Brain pericyte (primary cell): ENCODE measurements around the gene MSH5.
"Not testable (repeated sequence)": the region's sequence is repeated elsewhere in the genome, so short reads cannot be mapped to it uniquely, and the experiment has no call there.

ENCODE experiments used
- DNase-seq: peaks from one replicate; pipeline ENCODE4 v3.0.0-alpha.2; 2012; ENCODE audit warnings: low read depth, low spot score

MSH5 gene

GRCh38 chr6:31778999-31779885 is 39.4 kb downstream of the MSH5 start:
- no peak for DNase-seq

DNA sequence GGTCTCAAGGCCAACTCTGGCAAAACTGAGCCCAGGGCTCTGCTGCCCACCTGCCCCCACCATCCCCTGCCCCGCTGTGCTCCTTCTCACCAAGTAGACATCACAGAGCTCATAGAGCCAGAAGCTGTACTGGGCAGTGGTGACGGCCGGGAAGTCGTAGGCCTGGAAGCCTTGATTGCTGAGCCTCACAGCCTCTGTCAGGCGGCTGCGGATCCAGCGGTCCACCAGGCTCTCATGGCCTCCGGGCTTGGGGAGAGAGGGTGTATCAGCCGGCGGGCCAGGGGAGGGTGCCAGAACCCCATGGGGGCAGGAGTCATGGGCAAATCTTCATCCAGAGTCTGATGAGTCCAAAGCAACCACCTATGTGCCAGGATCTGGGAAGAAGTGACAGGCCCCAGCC is 40.1 kb downstream of the MSH5 start:
- no peak for DNase-seq

DNA sequence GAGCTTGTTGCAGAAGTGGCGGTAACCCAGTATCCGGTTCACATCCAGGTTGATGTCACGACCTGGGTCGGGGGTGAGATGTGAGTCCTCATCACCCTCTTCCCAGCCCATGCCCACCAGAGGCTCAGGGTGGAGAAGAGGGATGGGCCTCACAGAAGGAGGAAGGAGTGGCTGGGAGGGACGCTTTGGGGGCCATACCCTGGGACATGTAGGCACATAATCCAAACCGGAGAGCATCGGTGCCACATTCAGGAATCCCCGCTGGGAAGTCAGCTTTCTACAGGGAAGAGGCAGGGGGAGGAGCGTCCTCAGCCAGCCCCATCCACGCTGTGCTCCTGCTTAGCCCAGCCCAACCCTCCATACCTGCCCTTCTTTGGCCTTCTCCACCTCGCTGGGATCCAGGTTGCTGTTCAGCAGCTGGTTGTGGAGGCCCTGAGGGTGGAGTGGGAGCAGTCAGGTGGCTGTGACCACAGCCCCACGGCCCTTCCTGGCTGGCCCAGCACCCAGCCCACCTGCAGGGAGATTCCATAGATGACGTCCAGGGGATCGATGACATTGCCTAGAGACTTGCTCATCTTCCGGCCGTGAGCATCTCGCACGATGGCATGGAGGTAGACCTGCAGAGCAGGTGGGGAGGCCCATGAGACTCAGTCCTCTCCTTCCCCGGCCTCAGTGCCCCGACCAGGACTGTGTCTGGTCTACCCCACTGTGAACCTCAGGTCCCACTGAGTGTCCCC is 40.9 kb downstream of the MSH5 start:
- DNase-seq: no peak

GRCh38 chr6:31781244-31782125 is 41.7 kb downstream of the MSH5 start:
- DNase-seq: no peak

DNA sequence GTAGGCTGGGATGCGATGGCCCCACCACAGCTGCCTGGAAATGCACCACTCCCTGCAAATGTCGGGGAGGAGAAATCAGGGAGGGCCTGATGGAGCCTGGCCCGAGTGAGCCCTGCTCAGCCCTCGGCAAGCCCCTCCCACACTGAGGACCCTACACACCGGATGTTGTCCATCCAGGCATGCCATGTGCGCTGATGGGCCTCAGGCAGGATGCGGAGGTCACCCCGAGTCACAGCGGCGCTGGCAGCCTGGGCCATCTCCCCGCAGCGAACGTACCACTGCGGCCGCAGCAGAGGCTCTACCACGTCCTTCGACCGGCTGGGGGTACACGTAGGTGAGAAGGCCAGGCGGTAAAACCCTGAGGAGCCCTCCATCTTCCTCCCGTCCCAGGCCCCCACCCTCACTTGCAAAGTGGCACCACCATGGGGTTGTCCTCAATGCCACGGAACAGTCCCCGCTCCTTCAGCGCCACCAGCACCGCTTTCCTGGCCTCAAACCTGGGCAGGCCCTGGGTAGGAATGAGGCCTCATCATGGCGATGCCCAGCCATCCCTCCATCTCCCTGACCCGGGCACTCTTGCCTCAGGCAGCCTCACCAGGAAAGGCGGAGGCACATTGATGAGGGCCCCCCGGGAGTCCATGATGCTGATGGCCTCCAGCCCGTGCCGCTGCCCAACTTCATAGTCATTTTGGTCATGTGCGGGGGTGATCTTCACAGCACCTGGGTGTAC is 42.5 kb downstream of the MSH5 start:
- DNase-seq: no peak

GRCh38 chr6:31784098-31784925 is 44.5 kb downstream of the MSH5 start:
- DNase-seq: no peak

DNA sequence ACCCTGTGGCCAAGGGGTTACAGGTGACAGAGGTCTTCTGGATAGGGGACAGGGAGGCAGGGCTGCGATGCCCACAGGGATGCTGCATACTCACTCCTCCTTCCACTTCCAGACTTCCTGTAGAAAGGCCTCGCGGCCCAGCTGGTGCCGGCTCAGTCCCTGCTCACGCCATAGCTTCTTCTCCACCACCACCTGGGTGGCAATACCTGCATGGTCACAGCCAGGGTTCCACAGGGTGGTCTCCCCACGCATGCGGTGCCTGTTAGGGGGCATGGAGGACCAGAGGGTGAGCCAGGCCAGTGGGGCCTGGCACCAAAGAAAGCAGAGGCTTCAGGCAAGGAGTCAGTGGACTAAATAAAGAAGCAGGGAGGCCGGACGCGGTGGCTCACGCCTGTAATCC is 45.7 kb downstream of the MSH5 start:
- no peak for DNase-seq

DNA sequence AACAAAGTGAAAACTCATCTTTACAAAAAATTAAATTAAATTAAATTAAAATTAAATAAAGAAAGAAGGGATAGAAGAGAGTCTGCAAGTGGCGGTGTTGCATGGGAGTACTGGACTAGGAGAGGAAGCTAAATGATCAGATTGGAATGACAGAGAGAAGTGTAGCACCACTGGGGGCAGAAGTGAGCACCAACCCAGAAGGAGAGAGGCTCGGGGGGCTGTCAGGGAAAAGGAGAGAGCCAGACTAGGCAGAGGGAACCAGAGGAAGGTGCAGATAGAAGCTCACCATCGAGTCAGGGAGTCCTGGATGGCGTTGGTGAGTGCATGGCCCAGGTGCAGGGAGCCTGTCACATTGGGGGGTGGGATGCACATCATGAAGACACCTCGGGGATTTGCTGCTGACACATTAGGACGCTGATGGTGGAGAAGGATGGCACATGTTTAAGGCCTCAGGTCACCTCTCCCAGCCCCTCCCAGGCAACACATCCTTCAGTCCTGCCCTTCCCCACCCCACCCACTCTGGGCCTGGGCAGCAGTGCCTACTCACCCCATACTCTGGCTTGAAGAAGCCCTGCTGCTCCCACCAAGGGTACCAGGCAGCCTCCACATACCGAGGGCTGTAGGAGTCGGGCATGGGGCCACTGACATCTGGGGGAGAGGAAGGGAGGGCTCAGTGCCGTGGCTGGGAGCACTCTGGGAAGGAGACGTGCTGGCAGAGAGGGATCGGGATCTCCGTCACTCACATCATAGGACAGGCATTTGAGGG is 51.7 kb downstream of the MSH5 start:
- DNase-seq: no peak

GRCh38 chr6:31792090-31792374 is 52.2 kb downstream of the MSH5 start:
- DNase-seq: no peak

DNA sequence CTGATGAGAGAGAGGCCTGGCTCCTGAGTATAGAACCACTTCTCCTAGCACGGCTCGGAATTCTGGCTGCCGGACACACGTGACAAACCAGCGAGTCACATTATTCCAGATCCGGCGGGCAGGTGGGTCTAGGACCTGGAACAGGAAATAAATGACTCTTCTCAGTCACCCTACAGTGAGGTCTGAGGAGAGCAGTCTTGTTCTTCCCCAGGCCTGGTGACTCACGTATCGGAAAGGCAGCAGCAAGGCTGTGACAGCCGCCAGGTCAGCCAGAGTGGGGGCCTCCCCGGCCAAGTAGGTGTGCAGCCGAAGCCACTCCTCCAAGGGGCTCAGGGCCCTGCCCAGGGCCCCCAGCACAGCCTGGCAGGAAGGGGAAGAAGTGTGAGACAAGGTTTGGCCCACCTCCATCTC is 53.0 kb downstream of the MSH5 start:
- no peak for DNase-seq

GRCh38 chr6:31793927-31794245 is 54.1 kb downstream of the MSH5 start:
- not testable (repeated sequence) for DNase-seq

DNA sequence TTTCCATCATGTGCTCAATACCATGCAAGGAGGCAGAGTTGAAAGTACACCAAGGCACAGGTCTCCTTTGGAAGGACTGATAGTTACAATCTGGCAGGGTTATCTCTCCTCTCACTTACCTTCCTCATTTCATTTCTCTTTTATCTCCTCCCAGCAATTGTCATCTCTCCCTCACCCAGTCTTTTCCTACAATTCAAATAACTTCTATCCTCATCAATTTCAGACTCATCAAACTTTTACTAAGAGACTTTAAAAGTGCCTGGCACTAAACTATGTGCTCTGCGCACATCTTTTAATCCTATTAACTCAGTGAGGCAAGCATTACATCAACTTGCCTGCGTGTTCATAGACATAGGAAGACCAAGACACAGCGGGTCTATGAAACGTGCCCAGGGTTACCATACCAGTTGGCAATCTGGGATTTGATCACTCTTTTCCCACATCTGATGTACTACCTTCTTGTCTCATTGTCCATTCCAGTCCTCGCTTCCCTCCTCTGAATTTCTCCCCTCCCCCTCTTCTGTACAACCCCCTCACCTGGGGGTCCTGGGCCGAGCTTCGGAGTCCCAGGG is 54.6 kb downstream of the MSH5 start:
- DNase-seq: no peak

- no peak for DNase-seq
Measured at GRCh38 chr6:31794866-31795615, 55.2 kb downstream of the MSH5 start.

GRCh38 chr6:31795616-31796298 is 56.0 kb downstream of the MSH5 start, which contains the start of gene VARS1:
Gene VARS1, minus strand, starts transcription at chr6:31795752. Its CDS starts 535 bp downstream, at chr6:31795217.
- peak; percentile 65 for DNase-seq

DNA sequence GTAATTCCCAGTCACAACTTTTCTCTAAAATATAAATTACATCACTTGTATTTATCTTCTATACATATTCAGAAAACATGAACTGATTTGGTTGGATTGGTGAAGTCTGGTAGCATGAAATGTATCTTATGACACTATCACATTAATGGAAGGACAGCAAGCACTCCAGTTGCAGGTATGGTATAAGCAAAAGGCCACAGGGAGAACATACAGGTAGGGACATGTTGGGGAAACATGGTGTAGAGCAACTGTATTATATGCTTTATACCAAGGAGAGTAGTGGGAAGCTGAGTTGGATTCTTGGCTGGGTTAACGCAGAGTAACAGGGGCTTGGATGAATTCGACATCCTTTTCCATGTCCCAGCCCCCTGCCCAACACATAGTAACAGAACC is 57.2 kb downstream of the MSH5 start:
- no peak for DNase-seq

DNA sequence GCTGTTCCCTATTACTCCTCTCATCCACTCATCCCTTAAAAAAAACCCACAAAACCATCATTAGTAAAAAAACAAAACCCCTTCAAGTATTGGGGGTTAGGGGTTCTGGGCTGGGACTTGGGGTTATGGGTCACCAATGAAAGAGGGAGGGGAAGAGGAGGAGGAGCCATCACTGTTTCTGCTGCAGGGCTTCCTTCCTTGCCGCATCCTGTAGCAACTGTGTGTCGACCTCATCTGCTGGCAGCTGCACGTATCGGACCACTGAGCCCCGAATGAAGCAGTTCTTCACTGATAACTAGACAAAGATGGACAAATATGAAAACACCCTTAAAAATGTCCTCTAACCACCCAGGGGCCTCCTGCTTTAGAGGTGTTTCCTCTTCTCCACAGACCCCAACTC is 57.8 kb downstream of the MSH5 start:
- DNase-seq: no peak

GRCh38 chr6:31799781-31800180 is 60.0 kb downstream of the MSH5 start:
- DNase-seq: no peak
